DOHH2 (cell line): ENCODE measurements around the gene TP53BP2.

Experiments
- H3F3A ChIP-seq: fragments of 200-600 bp; sonication (generic), shearing (Covaris generic); 2 replicates; pipeline ENCODE4 v1.6.0; 2016; ENCODE audit warnings: antibody characterized with exemption, mild to moderate bottlenecking; ENCODE audit not compliant: control insufficient read depth, insufficient read depth
- H3K27ac ChIP-seq: fragments of 200-600 bp; sonication (generic); 2 replicates; pipeline ENCODE4 v1.5.1; 2014; ENCODE audit warnings: low read depth, mild to moderate bottlenecking, low read length, moderate library complexity
- H3K27me3 ChIP-seq: fragments of 200-600 bp; sonication (generic); 2 replicates; pipeline ENCODE4 v1.6.1; 2014; ENCODE audit warnings: mild to moderate bottlenecking, low read length, mixed read lengths; ENCODE audit not compliant: control insufficient read depth
- H3K36me3 ChIP-seq: fragments of 200-600 bp; sonication (generic); 2 replicates; pipeline ENCODE4 v1.6.1; 2014; ENCODE audit warnings: mild to moderate bottlenecking, low read length, moderate library complexity, mixed read lengths; ENCODE audit not compliant: control insufficient read depth
- H3K4me1 ChIP-seq: fragments of 200-600 bp; sonication (generic); 2 replicates; pipeline ENCODE4 v1.6.1; 2014; ENCODE audit warnings: mild to moderate bottlenecking, low read length, mixed read lengths; ENCODE audit not compliant: control insufficient read depth
- H3K4me2 ChIP-seq: fragments of 200-600 bp; sonication (generic); 2 replicates; pipeline ENCODE4 v1.6.0; 2014; ENCODE audit warnings: mild to moderate bottlenecking, low read length, moderate library complexity
- H3K4me3 ChIP-seq: fragments of 200-600 bp; sonication (generic); 2 replicates; pipeline ENCODE4 v1.5.1; 2014; ENCODE audit warnings: mild to moderate bottlenecking, low read length, mixed read lengths
- H3K79me2 ChIP-seq: fragments of 200-600 bp; sonication (generic); 2 replicates; pipeline ENCODE4 v1.6.1; 2014; ENCODE audit warnings: mild to moderate bottlenecking, low read length, mixed read lengths; ENCODE audit not compliant: control insufficient read depth
- H3K9me2 ChIP-seq: fragments of 200-600 bp; sonication (generic); replicated peaks from 2 replicates; pipeline ENCODE4 v1.6.1; 2014; ENCODE audit warnings: mild to moderate bottlenecking, low read length, mixed read lengths; ENCODE audit not compliant: control insufficient read depth
- H3K9me3 ChIP-seq: fragments of 200-600 bp; sonication (generic); 2 replicates; pipeline ENCODE4 v1.6.1; 2014; ENCODE audit warnings: antibody characterized with exemption, low read length, mixed read lengths; ENCODE audit not compliant: control insufficient read depth, insufficient read depth
- H4K20me1 ChIP-seq: fragments of 200-600 bp; sonication (generic); 2 replicates; pipeline ENCODE4 v1.6.0; 2014; ENCODE audit warnings: low read depth, mild to moderate bottlenecking, antibody characterized with exemption, low read length, moderate library complexity; ENCODE audit not compliant: control insufficient read depth, insufficient read depth
- EZH2phosphoT487 ChIP-seq: fragments of 200-600 bp; sonication (generic); IDR thresholded peaks from 2 replicates; pipeline ENCODE4 v1.6.1; 2017; ENCODE audit warnings: borderline replicate concordance, mild to moderate bottlenecking, antibody characterized with exemption, low read length, moderate library complexity, mixed read lengths
- TF ChIP-seq, protein P1 (sequence below): fragments of 200-600 bp; sonication (generic); IDR thresholded peaks from one replicate; pipeline ENCODE4 v1.5.1; 2014; ENCODE audit warnings: antibody characterized with exemption, mild to moderate bottlenecking, low read depth, low read length; ENCODE audit not compliant: poor library complexity, severe bottlenecking

The TP53BP2 gene

DNA sequence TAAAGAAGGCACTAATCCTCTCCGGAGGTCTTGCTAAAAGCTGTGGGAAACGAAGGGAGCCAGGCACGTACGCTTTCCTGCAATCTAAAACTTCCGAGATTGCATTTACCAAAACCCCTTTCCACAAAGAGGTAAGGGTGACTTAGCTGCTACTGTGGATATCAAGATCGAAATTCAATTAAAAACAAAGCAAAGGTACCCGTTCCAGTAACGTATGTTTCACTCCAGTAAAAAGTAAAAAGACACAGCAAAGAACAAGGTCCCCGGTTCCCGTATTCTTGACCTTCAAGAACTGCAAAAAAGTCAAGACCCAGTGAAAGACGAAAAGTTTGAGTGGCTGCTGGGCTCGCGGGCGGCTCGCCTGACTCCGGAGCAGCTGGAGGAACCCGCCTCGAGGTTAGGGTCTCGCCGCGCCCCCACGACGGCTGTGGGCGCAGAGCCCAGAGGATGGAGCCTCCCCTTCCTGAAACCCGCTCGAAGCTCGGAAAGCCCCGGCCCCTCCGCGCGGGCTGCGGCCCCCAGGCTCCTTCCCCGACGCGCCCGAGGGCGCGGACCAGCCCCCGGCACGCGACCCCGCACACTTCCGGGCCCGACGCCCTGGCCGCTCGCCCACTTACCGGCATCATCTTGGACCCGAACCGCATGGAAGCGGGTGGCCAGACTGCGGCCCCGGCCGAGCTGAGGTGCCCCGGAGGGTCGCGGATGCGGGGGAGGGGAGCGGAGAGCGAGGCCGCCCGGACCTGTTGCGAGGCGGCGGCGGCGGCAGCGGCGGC is 524 bp downstream of the TP53BP2 start:
- Histone ChIP-seq H3K79me2 (peaks cover 56% of the 10 kb centered on the region), H3K4me3 (peak overlapping the region; percentile 81), H3K4me1 (peaks cover 53% of the 10 kb centered on the region), H3K9me2 (no peaks in the 10 kb centered on the region), H3F3A (peaks cover 11% of the 10 kb centered on the region), H4K20me1 (no peaks in the 10 kb centered on the region), H3K4me2 (peak overlapping the region; percentile 80), H3K9me3 (0 out of 2 replicates have a peak, but pooled peaks cover 4% of the 10 kb centered on the region), H3K27ac (peak overlapping the region; percentile 61), H3K36me3 (no peaks in the 10 kb centered on the region; the same call in 1 of the 2 replicates), H3K27me3 (no peaks in the 10 kb centered on the region)
- TF ChIP-seq, protein P1, sequence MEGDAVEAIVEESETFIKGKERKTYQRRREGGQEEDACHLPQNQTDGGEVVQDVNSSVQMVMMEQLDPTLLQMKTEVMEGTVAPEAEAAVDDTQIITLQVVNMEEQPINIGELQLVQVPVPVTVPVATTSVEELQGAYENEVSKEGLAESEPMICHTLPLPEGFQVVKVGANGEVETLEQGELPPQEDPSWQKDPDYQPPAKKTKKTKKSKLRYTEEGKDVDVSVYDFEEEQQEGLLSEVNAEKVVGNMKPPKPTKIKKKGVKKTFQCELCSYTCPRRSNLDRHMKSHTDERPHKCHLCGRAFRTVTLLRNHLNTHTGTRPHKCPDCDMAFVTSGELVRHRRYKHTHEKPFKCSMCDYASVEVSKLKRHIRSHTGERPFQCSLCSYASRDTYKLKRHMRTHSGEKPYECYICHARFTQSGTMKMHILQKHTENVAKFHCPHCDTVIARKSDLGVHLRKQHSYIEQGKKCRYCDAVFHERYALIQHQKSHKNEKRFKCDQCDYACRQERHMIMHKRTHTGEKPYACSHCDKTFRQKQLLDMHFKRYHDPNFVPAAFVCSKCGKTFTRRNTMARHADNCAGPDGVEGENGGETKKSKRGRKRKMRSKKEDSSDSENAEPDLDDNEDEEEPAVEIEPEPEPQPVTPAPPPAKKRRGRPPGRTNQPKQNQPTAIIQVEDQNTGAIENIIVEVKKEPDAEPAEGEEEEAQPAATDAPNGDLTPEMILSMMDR = no peak
- no peak for TF ChIP-seq EZH2phosphoT487

DNA sequence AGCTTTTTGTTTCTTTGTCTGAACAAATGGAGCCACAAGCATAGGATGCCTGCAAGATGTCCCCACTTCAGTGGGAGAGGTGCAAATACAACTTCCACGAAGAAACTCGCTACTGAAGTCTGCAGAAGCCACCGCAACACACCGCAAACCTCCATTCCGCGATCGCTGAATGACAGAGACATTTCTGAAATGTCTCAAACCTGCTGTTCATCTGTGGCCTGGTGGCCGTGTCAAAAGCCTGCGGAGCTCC is 1.0 kb downstream of the TP53BP2 start:
- peaks cover 61% of the 10 kb centered on the region for H3K79me2 ChIP-seq
- no peaks in the 10 kb centered on the region for H3K27me3 ChIP-seq

DNA sequence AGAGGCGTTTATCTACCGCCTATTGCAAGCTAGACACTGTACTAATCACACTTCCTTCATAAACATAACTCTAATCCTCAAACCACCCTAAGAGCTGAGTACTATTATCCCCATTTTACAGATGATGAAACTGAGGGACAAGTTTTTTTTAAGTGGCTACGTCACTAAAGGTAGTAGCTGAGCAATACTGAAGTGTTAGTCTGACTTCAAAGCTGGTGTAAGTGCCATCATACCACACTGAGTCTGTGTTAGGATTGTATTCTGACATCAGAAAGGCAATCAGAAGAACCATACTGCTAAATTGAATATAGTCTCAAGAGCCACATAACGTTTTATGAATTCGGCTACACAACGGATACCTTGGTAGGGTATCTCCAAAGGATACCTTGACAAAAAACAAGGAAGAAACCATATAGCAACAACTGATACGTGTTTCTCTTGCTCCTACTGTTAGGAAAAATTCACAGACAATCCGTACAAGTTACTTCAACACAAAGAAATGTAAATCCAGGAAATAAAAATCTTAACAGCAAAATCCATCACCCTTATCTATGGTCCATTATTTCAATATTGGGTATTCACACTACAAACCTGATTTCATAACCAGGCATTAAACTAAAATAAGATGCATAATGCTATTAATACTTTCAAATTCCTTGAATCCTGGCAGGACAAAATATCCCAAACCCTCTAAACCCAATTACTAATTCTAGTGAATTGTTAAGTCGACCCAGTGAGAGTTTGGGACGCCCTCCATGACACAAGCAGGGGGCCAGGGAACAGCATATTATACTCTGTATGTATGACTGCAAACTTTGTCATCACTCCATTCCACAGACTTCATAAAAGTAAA is 1.6 kb downstream of the TP53BP2 start:
- Histone ChIP-seq H3K79me2 (peaks cover 66% of the 10 kb centered on the region), H3K27ac (peak overlapping the region; percentile 61; the same call in 1 of the 2 replicates), H3K4me2 (peak overlapping the region; percentile 80), H3F3A (peaks cover 11% of the 10 kb centered on the region), H3K9me2 (no peaks in the 10 kb centered on the region), H3K4me3 (peak overlapping the region; percentile 81), H3K4me1 (peaks cover 63% of the 10 kb centered on the region), H3K36me3 (no peaks in the 10 kb centered on the region; the same call in 1 of the 2 replicates), H3K9me3 (no peaks in the 10 kb centered on the region), H4K20me1 (peaks cover under 1% of the 10 kb centered on the region; the same call in 1 of the 2 replicates), H3K27me3 (no peaks in the 10 kb centered on the region)
- TF ChIP-seq, protein P1 = no peak
- no peak for TF ChIP-seq EZH2phosphoT487

More for the DNA sequence above, 1.0 kb downstream of the TP53BP2 start:
- H3K27ac ChIP-seq = peak overlapping the region; percentile 61
- no peak for TF ChIP-seq EZH2phosphoT487
- TF ChIP-seq, protein P1 = no peak
- 0 out of 2 replicates have a peak, but pooled peaks cover 1% of the 10 kb centered on the region for H3K9me3 ChIP-seq
- H3K4me3 ChIP-seq = peak overlapping the region; percentile 81
- no peaks in the 10 kb centered on the region for H4K20me1 ChIP-seq
- peak overlapping the region; percentile 80 for H3K4me2 ChIP-seq
- no peaks in the 10 kb centered on the region; the same call in 1 of the 2 replicates for H3K36me3 ChIP-seq
- peaks cover 11% of the 10 kb centered on the region for H3F3A ChIP-seq
- H3K9me2 ChIP-seq = no peaks in the 10 kb centered on the region
- peaks cover 58% of the 10 kb centered on the region for H3K4me1 ChIP-seq
